Lower leg skin (tissue), 4 donors: ENCODE measurements around the gene NR1D2. TPM values are rescaled to one million over a fixed set of nuclear protein-coding genes. Genes with fewer than 3 reads are reported as not detected.

Source experiments
- DNase-seq, 2 donors: peaks; one replicate each; pipeline ENCODE4 v3.0.0-alpha.2; 2019; ENCODE audit warnings: low spot score in 2 of 2
- H3K4me3 ChIP-seq: fragments of 200-600 bp; sonication (generic); 2 replicates; pipeline ENCODE4 v1.5.1; 2017; ENCODE audit warnings: mild to moderate bottlenecking, low read depth; ENCODE audit not compliant: poor library complexity, severe bottlenecking
- POLR2A ChIP-seq, 2 donors: fragments of 450-650 bp; IDR thresholded peaks; one replicate each; pipeline ENCODE4 v1.6.1; 2016 to 2017; ENCODE audit warnings: antibody characterized with exemption in 2 of 2, mild to moderate bottlenecking in 1 of 2, moderate library complexity in 1 of 2
- WGBS, 2 donors: methylation state at CpG; one replicate each; pipeline ENCODE4 v1.1.5; 2018; 5-methylcytosine and 5-hydroxymethylcytosine counted together
- intact Hi-C: fragments of 100-400 bp; cut with DNase I; formaldehyde crosslinking; loops from one replicate; pipeline ENCODE4 v1.15.0; 2023; ENCODE audit warnings: low total_unique reads
- total RNA-seq, 4 donors: library from RNA; depleted of rRNA; stranded (reverse); fragments of >200 nt; gene quantifications; one replicate each; pipeline ENCODE4 v1.1.0, GENCODE V29; 2016
- TF ChIP-seq, protein P1 (sequence below), 3 donors: fragments of 450-650 bp; IDR thresholded peaks; one replicate each; pipeline ENCODE4 v1.5.1; 2016; ENCODE audit warnings: antibody characterized with exemption in 3 of 3, mild to moderate bottlenecking in 3 of 3, moderate library complexity in 2 of 3

The NR1D2 gene
- total RNA-seq, 4 donors from 2014 or later = 35.4 to 52.1 (median 42.1) TPM

- intact Hi-C loops = no loop called here
- peak overlapping the region; percentile 51 for H3K4me3 ChIP-seq
- DNase-seq = peak; percentile 96 to 99
- WGBS, 2 donors = 0 to 2% methylated on average over 26 to 31 of the region's 87 CpGs
- TF ChIP-seq POLR2A (IDR thresholded peaks at IDR 0.05) = no peak
- TF ChIP-seq, protein P1, sequence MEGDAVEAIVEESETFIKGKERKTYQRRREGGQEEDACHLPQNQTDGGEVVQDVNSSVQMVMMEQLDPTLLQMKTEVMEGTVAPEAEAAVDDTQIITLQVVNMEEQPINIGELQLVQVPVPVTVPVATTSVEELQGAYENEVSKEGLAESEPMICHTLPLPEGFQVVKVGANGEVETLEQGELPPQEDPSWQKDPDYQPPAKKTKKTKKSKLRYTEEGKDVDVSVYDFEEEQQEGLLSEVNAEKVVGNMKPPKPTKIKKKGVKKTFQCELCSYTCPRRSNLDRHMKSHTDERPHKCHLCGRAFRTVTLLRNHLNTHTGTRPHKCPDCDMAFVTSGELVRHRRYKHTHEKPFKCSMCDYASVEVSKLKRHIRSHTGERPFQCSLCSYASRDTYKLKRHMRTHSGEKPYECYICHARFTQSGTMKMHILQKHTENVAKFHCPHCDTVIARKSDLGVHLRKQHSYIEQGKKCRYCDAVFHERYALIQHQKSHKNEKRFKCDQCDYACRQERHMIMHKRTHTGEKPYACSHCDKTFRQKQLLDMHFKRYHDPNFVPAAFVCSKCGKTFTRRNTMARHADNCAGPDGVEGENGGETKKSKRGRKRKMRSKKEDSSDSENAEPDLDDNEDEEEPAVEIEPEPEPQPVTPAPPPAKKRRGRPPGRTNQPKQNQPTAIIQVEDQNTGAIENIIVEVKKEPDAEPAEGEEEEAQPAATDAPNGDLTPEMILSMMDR (IDR thresholded peaks at IDR 0.05) = no peak
Observed at GRCh38 chr3:23945913-23946687, 1.0 kb downstream of the NR1D2 start.

DNA sequence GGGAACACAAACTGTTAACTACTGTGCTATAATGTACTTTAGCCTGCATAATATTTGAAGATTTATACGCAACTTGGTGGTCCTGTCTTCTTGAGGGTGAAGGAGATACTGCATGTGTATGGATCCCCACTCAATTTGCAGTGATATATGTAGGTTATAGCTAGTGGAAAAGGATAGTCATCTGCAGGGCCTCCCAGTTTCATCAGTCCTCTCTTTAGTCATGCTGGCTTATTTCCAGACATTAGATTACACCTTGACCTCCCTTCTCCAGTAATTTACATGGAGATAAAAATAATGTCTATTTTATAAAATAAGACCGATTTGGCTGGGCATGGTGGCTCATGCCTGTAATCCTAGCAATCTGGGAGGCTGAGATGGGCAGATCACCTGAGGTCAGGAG lies 3.7 kb downstream of the NR1D2 start:
- 78 to 82% methylated on average over 2 of the region's 2 CpGs for WGBS, 2 donors
- no peak for DNase-seq
- H3K4me3 ChIP-seq = no peak overlapping the region
- intact Hi-C loops = no loop called here
- TF ChIP-seq, protein P1 (IDR thresholded peaks at IDR 0.05) = no peak
- TF ChIP-seq POLR2A (IDR thresholded peaks at IDR 0.05) = no peak

GRCh38 chr3:23949784-23950183 lies 4.7 kb downstream of the NR1D2 start:
- intact Hi-C loops = no loop called here
- no peak for TF ChIP-seq POLR2A (IDR thresholded peaks at IDR 0.05)
- TF ChIP-seq, protein P1 (IDR thresholded peaks at IDR 0.05) = no peak
- H3K4me3 ChIP-seq = no peak overlapping the region
- DNase-seq = no peak

DNA sequence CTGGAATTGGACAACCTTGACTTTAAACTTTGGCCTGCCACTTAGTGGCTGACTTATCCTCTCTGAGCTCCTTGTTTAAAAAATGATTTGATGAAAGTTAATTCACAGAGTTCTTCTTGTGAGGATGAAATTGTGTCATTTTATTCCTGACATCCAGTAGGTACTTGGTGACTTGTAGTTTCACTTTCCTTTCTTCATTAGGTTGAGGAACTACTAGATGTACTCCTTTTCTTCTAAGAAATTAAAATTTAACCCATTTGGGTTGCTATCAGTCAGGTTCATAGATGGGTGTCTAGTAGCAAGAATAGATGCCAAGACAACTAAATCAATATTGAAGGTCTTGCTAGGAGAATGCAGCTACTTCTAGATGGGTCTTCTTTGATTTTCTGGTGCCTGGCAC lies 5.2 kb downstream of the NR1D2 start:
- intact Hi-C loops = no loop called here
- no peak overlapping the region for H3K4me3 ChIP-seq
- no peak for TF ChIP-seq POLR2A (IDR thresholded peaks at IDR 0.05)
- TF ChIP-seq, protein P1 (IDR thresholded peaks at IDR 0.05) = no peak
- no peak for DNase-seq

GRCh38 chr3:23952646-23953045 lies 7.6 kb downstream of the NR1D2 start:
- intact Hi-C loops = no loop called here
- 73 to 79% methylated on average over 4 of the region's 4 CpGs for WGBS, 2 donors
- no peak for DNase-seq
- H3K4me3 ChIP-seq = no peak overlapping the region
- TF ChIP-seq, protein P1 (IDR thresholded peaks at IDR 0.05) = no peak
- TF ChIP-seq POLR2A (IDR thresholded peaks at IDR 0.05) = no peak

DNA sequence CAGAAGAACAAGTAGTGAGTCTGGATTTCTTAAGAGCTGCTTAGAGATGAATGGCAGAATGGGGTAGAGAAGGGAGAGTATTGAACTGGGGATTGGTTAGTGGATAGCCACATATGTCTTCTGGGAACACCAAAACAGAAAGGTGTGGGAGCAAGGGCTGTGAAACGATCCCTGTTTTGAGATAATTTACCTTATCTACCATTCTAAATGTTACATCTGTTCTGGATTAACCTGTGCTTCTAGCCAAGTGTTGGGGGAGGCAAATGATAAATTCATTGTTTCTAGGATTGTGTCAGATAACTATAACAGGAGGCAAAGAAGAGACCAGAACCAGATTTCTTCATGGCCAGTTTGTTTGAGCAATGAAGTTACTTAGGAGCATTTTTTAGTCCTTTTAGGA lies 8.4 kb downstream of the NR1D2 start:
- H3K4me3 ChIP-seq = no peak overlapping the region
- intact Hi-C loops = no loop called here
- no peak for DNase-seq
- WGBS, 2 donors = 44 to 65% methylated on average over 1 of the region's 1 CpG
- TF ChIP-seq, protein P1 (IDR thresholded peaks at IDR 0.05) = no peak
- no peak for TF ChIP-seq POLR2A (IDR thresholded peaks at IDR 0.05)
